ENCODE measurements around the gene FKBP11.

DNA sequence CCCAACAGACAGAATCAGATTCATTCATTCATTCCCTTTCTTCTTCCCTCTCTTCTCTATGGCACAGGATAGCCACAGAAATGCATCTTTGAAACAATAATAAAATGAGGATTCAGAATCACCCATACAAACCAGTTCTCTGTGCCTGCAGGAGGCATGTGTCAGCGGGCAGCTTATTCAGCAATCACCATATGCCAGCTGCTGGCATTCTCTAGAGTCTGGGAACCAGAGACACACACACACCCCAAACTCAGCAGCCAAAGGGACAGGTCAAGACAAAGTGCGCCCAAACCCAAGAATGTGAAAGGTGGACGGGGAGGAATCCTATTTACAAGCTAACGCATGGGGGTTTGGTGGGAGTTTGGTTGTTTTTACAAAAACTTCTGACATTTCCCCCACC, 17.9 kb upstream of the FKBP11 start:
- no peak for TF ChIP-seq POLR2A (IDR thresholded peaks at IDR 0.05)
- TF ChIP-seq CTCF (IDR thresholded peaks at IDR 0.05), result no peak
- TF ChIP-seq POLR2AphosphoS5 (IDR thresholded peaks at IDR 0.05), result no peak

Measured in breast epithelium (tissue), 3 donors.